ENCODE results near the gene ERI3. TPM values are rescaled to one million over a fixed set of nuclear protein-coding genes. Genes with fewer than 3 reads are reported as not detected.

Gene ERI3
- polyA plus RNA-seq, 2 of the 4 experiments (the other 2 are of a cell fraction): 43.4 to 44.7 TPM

GRCh38 chr1:44368471-44369151 is 13.6 kb upstream of the ERI3 start:
- ATAC-seq (no peak), DNase-seq (ENCODE audit: low read depth in 1 of 2, low spot score in 1 of 2) (no peak), FAIRE-seq (no peak)
- ChIA-PET CTCF (interaction anchor here (1.2 to 2.4 kb wide), 3 partner anchors 9 to 151 kb away, joined by 3 to 9 read pairs (median 3); no protein-coding TSS in a partner anchor), POLR2A (no interaction called here)
- H3K9me3 ChIP-seq: no peaks in the 10 kb centered on the region
- 78% methylated on average over 9 of the region's 12 CpGs for WGBS (ENCODE audit: missing lambda C conversion rate)
- no peaks in the 10 kb centered on the region for H3K4me1 ChIP-seq
- H3K27ac ChIP-seq: no peak overlapping the region
- H3K4me3 ChIP-seq: no peak overlapping the region
- no peak for TF ChIP-seq RARB (CRISPR knock-in tag; IDR thresholded peaks at IDR 0.05)
- TF ChIP-seq POLR2A (IDR thresholded peaks at IDR 0.05; ENCODE audit: low read length): no peak
- TF ChIP-seq HES2 (IDR thresholded peaks at IDR 0.05): no peak
- no peak for TF ChIP-seq TFCP2L1 (CRISPR knock-in tag; IDR thresholded peaks at IDR 0.05)
- no peak for TF ChIP-seq ZFP36 (IDR thresholded peaks at IDR 0.05; ENCODE audit: borderline replicate concordance, partially characterized antibody)
- TF ChIP-seq ZC3H11A (IDR thresholded peaks at IDR 0.05): no peak
- TF ChIP-seq REST (IDR thresholded peaks at IDR 0.05): no peak
- TF ChIP-seq ESRRA (IDR thresholded peaks at IDR 0.05; ENCODE audit: borderline replicate concordance, low read length): no peak
- no peak for TF ChIP-seq CHD4 (IDR thresholded peaks at IDR 0.05; ENCODE audit: borderline replicate concordance)
- TF ChIP-seq POLR2AphosphoS2 (conservative IDR thresholded peaks at IDR 0.05; ENCODE audit: low read length): no peak
- TF ChIP-seq MYC (IDR thresholded peaks at IDR 0.05; ENCODE audit: borderline replicate concordance, low read length): no peak
- H3K4me2 ChIP-seq: no peak overlapping the region

- ATAC-seq (no peak), FAIRE-seq (no peak), DNase-seq (ENCODE audit: low read depth in 1 of 2, low spot score in 1 of 2) (no peak)
- H3K4me1 ChIP-seq: no peaks in the 10 kb centered on the region
- no peaks in the 10 kb centered on the region for H3K9me3 ChIP-seq
- no peak for TF ChIP-seq MYC (IDR thresholded peaks at IDR 0.05; ENCODE audit: borderline replicate concordance, low read length)
- TF ChIP-seq TP53 (CRISPR knock-in tag; IDR thresholded peaks at IDR 0.05): no peak
- no peak for TF ChIP-seq BCL3 (IDR thresholded peaks at IDR 0.05)
- no peak for TF ChIP-seq ZSCAN20 (CRISPR knock-in tag; IDR thresholded peaks at IDR 0.05)
- TF ChIP-seq CHD2 (IDR thresholded peaks at IDR 0.05; ENCODE audit: low read length, partially characterized antibody): no peak
- no peak for TF ChIP-seq HOXB13 (CRISPR knock-in tag; IDR thresholded peaks at IDR 0.05; ENCODE audit: low read depth)
- no peak for TF ChIP-seq REST (IDR thresholded peaks at IDR 0.05)
- no peak for TF ChIP-seq RNF2 (IDR thresholded peaks at IDR 0.05; ENCODE audit: borderline replicate concordance, low read depth)
- TF ChIP-seq TFCP2L1 (CRISPR knock-in tag; IDR thresholded peaks at IDR 0.05): no peak
- TF ChIP-seq GATA3 (IDR thresholded peaks at IDR 0.05; ENCODE audit: borderline replicate concordance): no peak
- no peak for TF ChIP-seq CBX2 (IDR thresholded peaks at IDR 0.05; ENCODE audit: borderline replicate concordance, low read depth)
- no peak for TF ChIP-seq ZFP36 (IDR thresholded peaks at IDR 0.05; ENCODE audit: borderline replicate concordance, partially characterized antibody)
- no peak for TF ChIP-seq RCOR1 (IDR thresholded peaks at IDR 0.05; ENCODE audit: low read depth, low read length)
- TF ChIP-seq ZNF302 (CRISPR knock-in tag; IDR thresholded peaks at IDR 0.05): no peak
- TF ChIP-seq NPAS2 (CRISPR knock-in tag; IDR thresholded peaks at IDR 0.05; ENCODE audit: borderline replicate concordance): no peak
- no peak overlapping the region for H3K4me2 ChIP-seq
- ChIA-PET CTCF (interaction anchor here (1.4 to 2.4 kb wide), 2 partner anchors 9 to 150 kb away, joined by 3 to 9 read pairs; no protein-coding TSS in a partner anchor), POLR2A (no interaction called here)
- H3K27ac ChIP-seq: no peak overlapping the region
- H3K4me3 ChIP-seq: no peak overlapping the region
- 14% methylated on average over 1 of the region's 1 CpG for WGBS (ENCODE audit: missing lambda C conversion rate)
Measured at GRCh38 chr1:44367944-44368343, 12.9 kb upstream of the ERI3 start.
